Neural progenitor cell (in vitro differentiated cells): Measurements from ENCODE around the gene SERINC5. TPM values are rescaled to one million over a fixed set of nuclear protein-coding genes. Genes with fewer than 3 reads are reported as not detected.

Experiments used
- DNase-seq: peaks from one replicate; pipeline ENCODE4 v3.0.0-alpha.2; 2016; ENCODE audit warnings: low spot score
- H2AFZ ChIP-seq: fragments of 200-600 bp; sonication (generic); replicated peaks from 2 replicates; pipeline ENCODE4 v1.6.1; 2016; ENCODE audit warnings: antibody characterized with exemption
- H3F3A ChIP-seq: fragments of 200-600 bp; sonication (generic); 2 replicates; pipeline ENCODE4 v1.6.1; 2016; ENCODE audit warnings: antibody characterized with exemption, low read depth
- H3K27ac ChIP-seq: fragments of 200-600 bp; sonication (generic); 2 replicates; pipeline ENCODE4 v1.5.1; 2016; ENCODE audit warnings: mild to moderate bottlenecking
- H3K27me3 ChIP-seq: fragments of 200-600 bp; sonication (generic); 2 replicates; pipeline ENCODE4 v1.6.1; 2016; ENCODE audit warnings: mild to moderate bottlenecking, moderate library complexity
- H3K36me3 ChIP-seq: fragments of 200-600 bp; sonication (generic); 2 replicates; pipeline ENCODE4 v1.5.1; 2016
- H3K4me1 ChIP-seq: fragments of 200-600 bp; sonication (generic); 2 replicates; pipeline ENCODE4 v1.6.1; 2016; ENCODE audit warnings: mixed run types
- H3K4me2 ChIP-seq: fragments of 200-600 bp; sonication (generic); 2 replicates; pipeline ENCODE4 v1.6.1; 2016
- H3K4me3 ChIP-seq: fragments of 200-600 bp; sonication (generic); 2 replicates; pipeline ENCODE4 v1.5.1; 2016
- H3K79me2 ChIP-seq: fragments of 200-600 bp; sonication (generic); 2 replicates; pipeline ENCODE4 v1.6.1; 2016; ENCODE audit warnings: low read depth
- H3K9ac ChIP-seq: fragments of 200-600 bp; sonication (generic); 2 replicates; pipeline ENCODE4 v1.6.1; 2016
- H3K9me3 ChIP-seq: fragments of 200-600 bp; sonication (generic); 2 replicates; pipeline ENCODE4 v1.5.1; 2016; ENCODE audit warnings: low read depth
- H4K20me1 ChIP-seq: fragments of 200-600 bp; sonication (generic); 2 replicates; pipeline ENCODE4 v1.6.1; 2016; ENCODE audit warnings: low read depth
- H3K27ac Mint-ChIP-seq: 3 replicates; pipeline ENCODE4 v1.8.0; 2021; ENCODE audit warnings: mixed read lengths
- H3K27me3 Mint-ChIP-seq: 2 replicates; pipeline ENCODE4 v1.8.0; 2022; ENCODE audit warnings: low read depth, mild to moderate bottlenecking, inconsistent platforms, moderate library complexity, mixed read lengths; ENCODE audit not compliant: insufficient read depth
- H3K36me3 Mint-ChIP-seq: 3 replicates; pipeline ENCODE4 v1.8.0; 2021; ENCODE audit warnings: mixed read lengths
- H3K4me1 Mint-ChIP-seq: 3 replicates; pipeline ENCODE4 v1.8.0; 2021; ENCODE audit warnings: mixed read lengths
- H3K4me3 Mint-ChIP-seq: 3 replicates; pipeline ENCODE4 v1.8.0; 2021; ENCODE audit warnings: mild to moderate bottlenecking, moderate library complexity, mixed read lengths
- H3K9me3 Mint-ChIP-seq: 3 replicates; pipeline ENCODE4 v1.8.0; 2020; ENCODE audit warnings: mixed read lengths
- EZH2 ChIP-seq: fragments of 200-600 bp; sonication (generic); IDR thresholded peaks from 2 replicates; pipeline ENCODE4 v1.6.1; 2017; ENCODE audit warnings: antibody characterized with exemption, mild to moderate bottlenecking, moderate library complexity
- EZH2phosphoT487 ChIP-seq: fragments of 200-600 bp; sonication (generic); IDR thresholded peaks from 2 replicates; pipeline ENCODE4 v1.6.1; 2017; ENCODE audit warnings: antibody characterized with exemption
- total RNA-seq: library from RNA; depleted of rRNA; stranded (reverse); fragments of >200 nt; gene quantifications from 2 replicates; pipeline ENCODE4 v1.2.3, GENCODE V29; 2015; ENCODE audit warnings: low replicate concordance
- TF ChIP-seq, protein P1 (sequence below): fragments of 200-600 bp; sonication (generic); IDR thresholded peaks from 2 replicates; pipeline ENCODE4 v1.5.1; 2017; ENCODE audit warnings: antibody characterized with exemption, mild to moderate bottlenecking

SERINC5 gene
- total RNA-seq, 1 donor from 2014 or later, result 126 TPM

DNA sequence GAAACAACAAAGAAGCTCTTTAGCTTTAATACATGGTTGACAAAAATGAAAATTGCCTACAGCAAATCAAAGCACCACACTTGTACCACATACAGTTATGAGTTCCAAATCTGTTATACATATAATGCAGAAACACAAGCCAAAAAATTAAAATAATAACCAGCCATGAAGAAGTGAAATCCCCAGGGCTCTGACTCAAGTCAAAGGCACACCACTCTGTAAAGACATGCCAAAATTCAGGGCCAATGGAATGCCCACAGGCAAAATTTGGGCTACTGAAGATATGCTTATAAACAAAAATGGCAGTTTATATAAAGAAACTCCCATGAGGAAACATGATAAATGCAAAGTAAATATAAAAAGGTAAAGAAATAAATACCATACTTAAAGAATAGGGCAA is 191.7 kb downstream of the SERINC5 start:
- Mint-ChIP-seq H3K27me3 (peaks cover 2% of the 10 kb centered on the region), H3K4me1 (peaks cover 3% of the 10 kb centered on the region), H3K4me3 (no peak overlapping the region), H3K36me3 (no peaks in the 10 kb centered on the region), H3K27ac (no peak overlapping the region), H3K9me3 (no peaks in the 10 kb centered on the region)
- H3K9ac ChIP-seq, result no peak overlapping the region
- H3K36me3 ChIP-seq, result no peaks in the 10 kb centered on the region
- TF ChIP-seq EZH2phosphoT487 (no peak), EZH2 (no peak)
- TF ChIP-seq, protein P1, sequence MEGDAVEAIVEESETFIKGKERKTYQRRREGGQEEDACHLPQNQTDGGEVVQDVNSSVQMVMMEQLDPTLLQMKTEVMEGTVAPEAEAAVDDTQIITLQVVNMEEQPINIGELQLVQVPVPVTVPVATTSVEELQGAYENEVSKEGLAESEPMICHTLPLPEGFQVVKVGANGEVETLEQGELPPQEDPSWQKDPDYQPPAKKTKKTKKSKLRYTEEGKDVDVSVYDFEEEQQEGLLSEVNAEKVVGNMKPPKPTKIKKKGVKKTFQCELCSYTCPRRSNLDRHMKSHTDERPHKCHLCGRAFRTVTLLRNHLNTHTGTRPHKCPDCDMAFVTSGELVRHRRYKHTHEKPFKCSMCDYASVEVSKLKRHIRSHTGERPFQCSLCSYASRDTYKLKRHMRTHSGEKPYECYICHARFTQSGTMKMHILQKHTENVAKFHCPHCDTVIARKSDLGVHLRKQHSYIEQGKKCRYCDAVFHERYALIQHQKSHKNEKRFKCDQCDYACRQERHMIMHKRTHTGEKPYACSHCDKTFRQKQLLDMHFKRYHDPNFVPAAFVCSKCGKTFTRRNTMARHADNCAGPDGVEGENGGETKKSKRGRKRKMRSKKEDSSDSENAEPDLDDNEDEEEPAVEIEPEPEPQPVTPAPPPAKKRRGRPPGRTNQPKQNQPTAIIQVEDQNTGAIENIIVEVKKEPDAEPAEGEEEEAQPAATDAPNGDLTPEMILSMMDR, result no peak
- no peaks in the 10 kb centered on the region for H3K27me3 ChIP-seq
- H3K27ac ChIP-seq, result no peak overlapping the region
- H2AFZ ChIP-seq, result no peak overlapping the region
- no peak overlapping the region for H3K4me2 ChIP-seq
- H3K4me3 ChIP-seq, result no peak overlapping the region
- DNase-seq, result no peak
- no peaks in the 10 kb centered on the region for H4K20me1 ChIP-seq
- no peaks in the 10 kb centered on the region for H3K9me3 ChIP-seq
- H3K4me1 ChIP-seq, result peaks cover 4% of the 10 kb centered on the region
- H3F3A ChIP-seq, result peaks cover 7% of the 10 kb centered on the region
- H3K79me2 ChIP-seq, result no peaks in the 10 kb centered on the region

Other genes with a start within 250 kb of the SERINC5 start
- gene THBS4, start 220.7 kb downstream of the SERINC5 start, total RNA-seq, result 31.6 and 40.5 TPM in 2 replicates
- gene SPZ1, start 64.0 kb upstream of the SERINC5 start, total RNA-seq, result not detected in 2 replicates
- gene ZFYVE16, start 152.0 kb upstream of the SERINC5 start, total RNA-seq, result 58.1 and 113 TPM in 2 replicates
- gene FAM151B, start 232.1 kb upstream of the SERINC5 start, total RNA-seq, result 2.8 and 3.9 TPM in 2 replicates